HCT116 (cell line): ENCODE measurements around the gene UTP18.

Experiments used
- CBX3 ChIP-seq: IDR thresholded peaks from 2 replicates; pipeline ENCODE4 v1.6.1; 2012; ENCODE audit warnings: low read depth
- CEBPB ChIP-seq: IDR thresholded peaks from 2 replicates; pipeline ENCODE4 v1.6.1; 2012; ENCODE audit warnings: low read depth
- EZH2 ChIP-seq: fragments of 200-600 bp; sonication (generic); IDR thresholded peaks from 2 replicates; pipeline ENCODE4 v1.6.1; 2017; ENCODE audit warnings: antibody characterized with exemption, mixed run types
- FOSL1 ChIP-seq: IDR thresholded peaks from 2 replicates; pipeline ENCODE4 v1.6.1; 2012; ENCODE audit warnings: low read depth
- POLR2A ChIP-seq: IDR thresholded peaks from 2 replicates; pipeline ENCODE4 v1.7.0; 2011; ENCODE audit warnings: borderline replicate concordance; ENCODE audit not compliant: insufficient read depth, insufficient read length; ENCODE audit errors: extremely low read depth
- SIN3A ChIP-seq: IDR thresholded peaks from 2 replicates; pipeline ENCODE4 v1.6.1; 2012; ENCODE audit warnings: low read depth
- SRF ChIP-seq: IDR thresholded peaks from 2 replicates; pipeline ENCODE4 v1.6.1; 2012; ENCODE audit warnings: low read depth
- TF ChIP-seq, protein P1 (sequence below), 3 experiments: fragments of 200-600 bp in 1 of 3; sonication (generic) in 1 of 3; IDR thresholded peaks in 2 of 3; conservative IDR thresholded peaks in 1 of 3; 2 replicates each; pipeline ENCODE4 v1.5.1; 2012 to 2017; ENCODE audit warnings: low read depth in 2 of 3, low read length in 2 of 3, antibody characterized with exemption in 1 of 3, borderline replicate concordance in 1 of 3, control low read depth in 1 of 3, mild to moderate bottlenecking in 1 of 3, mixed read lengths in 1 of 3, mixed run types in 1 of 3, moderate library complexity in 1 of 3; ENCODE audit not compliant: insufficient read depth in 1 of 3
- TF ChIP-seq, protein P2 (sequence below): IDR thresholded peaks from 2 replicates; pipeline ENCODE4 v1.6.1; 2012; ENCODE audit warnings: low read depth
- TF ChIP-seq, protein P3 (sequence below): IDR thresholded peaks from 2 replicates; pipeline ENCODE4 v1.6.1; 2012
- TF ChIP-seq, protein P4 (sequence below): IDR thresholded peaks from 2 replicates; pipeline ENCODE4 v1.6.1; 2011; ENCODE audit warnings: mild to moderate bottlenecking, low read length, moderate library complexity; ENCODE audit not compliant: insufficient replicate concordance; ENCODE audit errors: extremely low read depth

DNA sequence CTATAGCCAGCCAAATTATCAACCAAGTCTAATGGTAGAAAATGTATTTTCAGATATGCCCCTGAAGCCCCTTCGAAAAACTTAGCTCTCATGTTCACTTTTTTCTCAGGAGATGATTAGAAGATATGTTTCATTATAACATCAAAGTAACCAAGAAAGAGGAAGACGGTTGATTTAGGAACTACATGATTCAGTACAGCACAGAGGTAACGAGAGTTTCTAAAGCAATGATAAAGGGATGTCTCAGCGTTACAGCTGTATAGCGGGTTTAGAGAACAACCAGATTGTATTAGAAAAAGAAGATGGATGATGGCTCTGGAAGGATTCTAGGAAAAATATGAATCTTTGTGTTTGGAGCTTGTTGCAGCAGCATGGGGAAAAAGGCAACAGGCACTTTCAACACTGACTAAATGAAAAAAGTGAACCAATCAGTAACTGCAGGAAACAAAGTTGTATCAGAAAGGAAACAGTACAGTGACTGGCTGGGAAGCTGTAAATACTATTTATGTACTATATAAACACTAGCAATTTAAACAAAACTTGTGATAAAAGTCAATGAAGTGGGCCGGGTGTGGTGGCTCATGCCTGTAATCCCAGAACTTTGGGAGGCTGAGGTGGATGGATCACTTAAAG is 22.0 kb upstream of the UTP18 start:
- TF ChIP-seq POLR2A (no peak), EZH2 (no peak), SRF (no peak), FOSL1 (no peak), SIN3A (no peak), CBX3 (no peak), CEBPB (no peak)
- TF ChIP-seq, protein P1, sequence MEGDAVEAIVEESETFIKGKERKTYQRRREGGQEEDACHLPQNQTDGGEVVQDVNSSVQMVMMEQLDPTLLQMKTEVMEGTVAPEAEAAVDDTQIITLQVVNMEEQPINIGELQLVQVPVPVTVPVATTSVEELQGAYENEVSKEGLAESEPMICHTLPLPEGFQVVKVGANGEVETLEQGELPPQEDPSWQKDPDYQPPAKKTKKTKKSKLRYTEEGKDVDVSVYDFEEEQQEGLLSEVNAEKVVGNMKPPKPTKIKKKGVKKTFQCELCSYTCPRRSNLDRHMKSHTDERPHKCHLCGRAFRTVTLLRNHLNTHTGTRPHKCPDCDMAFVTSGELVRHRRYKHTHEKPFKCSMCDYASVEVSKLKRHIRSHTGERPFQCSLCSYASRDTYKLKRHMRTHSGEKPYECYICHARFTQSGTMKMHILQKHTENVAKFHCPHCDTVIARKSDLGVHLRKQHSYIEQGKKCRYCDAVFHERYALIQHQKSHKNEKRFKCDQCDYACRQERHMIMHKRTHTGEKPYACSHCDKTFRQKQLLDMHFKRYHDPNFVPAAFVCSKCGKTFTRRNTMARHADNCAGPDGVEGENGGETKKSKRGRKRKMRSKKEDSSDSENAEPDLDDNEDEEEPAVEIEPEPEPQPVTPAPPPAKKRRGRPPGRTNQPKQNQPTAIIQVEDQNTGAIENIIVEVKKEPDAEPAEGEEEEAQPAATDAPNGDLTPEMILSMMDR (IDR thresholded peaks at IDR 0.05 in 2 of 3, conservative IDR thresholded peaks at IDR 0.05 in 1 of 3; ENCODE audit: borderline replicate concordance in 1 of 3, insufficient read depth in 1 of 3, low read depth in 2 of 3, low read length in 2 of 3) = no peak
- TF ChIP-seq, protein P2, sequence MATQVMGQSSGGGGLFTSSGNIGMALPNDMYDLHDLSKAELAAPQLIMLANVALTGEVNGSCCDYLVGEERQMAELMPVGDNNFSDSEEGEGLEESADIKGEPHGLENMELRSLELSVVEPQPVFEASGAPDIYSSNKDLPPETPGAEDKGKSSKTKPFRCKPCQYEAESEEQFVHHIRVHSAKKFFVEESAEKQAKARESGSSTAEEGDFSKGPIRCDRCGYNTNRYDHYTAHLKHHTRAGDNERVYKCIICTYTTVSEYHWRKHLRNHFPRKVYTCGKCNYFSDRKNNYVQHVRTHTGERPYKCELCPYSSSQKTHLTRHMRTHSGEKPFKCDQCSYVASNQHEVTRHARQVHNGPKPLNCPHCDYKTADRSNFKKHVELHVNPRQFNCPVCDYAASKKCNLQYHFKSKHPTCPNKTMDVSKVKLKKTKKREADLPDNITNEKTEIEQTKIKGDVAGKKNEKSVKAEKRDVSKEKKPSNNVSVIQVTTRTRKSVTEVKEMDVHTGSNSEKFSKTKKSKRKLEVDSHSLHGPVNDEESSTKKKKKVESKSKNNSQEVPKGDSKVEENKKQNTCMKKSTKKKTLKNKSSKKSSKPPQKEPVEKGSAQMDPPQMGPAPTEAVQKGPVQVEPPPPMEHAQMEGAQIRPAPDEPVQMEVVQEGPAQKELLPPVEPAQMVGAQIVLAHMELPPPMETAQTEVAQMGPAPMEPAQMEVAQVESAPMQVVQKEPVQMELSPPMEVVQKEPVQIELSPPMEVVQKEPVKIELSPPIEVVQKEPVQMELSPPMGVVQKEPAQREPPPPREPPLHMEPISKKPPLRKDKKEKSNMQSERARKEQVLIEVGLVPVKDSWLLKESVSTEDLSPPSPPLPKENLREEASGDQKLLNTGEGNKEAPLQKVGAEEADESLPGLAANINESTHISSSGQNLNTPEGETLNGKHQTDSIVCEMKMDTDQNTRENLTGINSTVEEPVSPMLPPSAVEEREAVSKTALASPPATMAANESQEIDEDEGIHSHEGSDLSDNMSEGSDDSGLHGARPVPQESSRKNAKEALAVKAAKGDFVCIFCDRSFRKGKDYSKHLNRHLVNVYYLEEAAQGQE = no peak
- TF ChIP-seq, protein P3, sequence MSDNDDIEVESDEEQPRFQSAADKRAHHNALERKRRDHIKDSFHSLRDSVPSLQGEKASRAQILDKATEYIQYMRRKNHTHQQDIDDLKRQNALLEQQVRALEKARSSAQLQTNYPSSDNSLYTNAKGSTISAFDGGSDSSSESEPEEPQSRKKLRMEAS = no peak
- TF ChIP-seq, protein P4, sequence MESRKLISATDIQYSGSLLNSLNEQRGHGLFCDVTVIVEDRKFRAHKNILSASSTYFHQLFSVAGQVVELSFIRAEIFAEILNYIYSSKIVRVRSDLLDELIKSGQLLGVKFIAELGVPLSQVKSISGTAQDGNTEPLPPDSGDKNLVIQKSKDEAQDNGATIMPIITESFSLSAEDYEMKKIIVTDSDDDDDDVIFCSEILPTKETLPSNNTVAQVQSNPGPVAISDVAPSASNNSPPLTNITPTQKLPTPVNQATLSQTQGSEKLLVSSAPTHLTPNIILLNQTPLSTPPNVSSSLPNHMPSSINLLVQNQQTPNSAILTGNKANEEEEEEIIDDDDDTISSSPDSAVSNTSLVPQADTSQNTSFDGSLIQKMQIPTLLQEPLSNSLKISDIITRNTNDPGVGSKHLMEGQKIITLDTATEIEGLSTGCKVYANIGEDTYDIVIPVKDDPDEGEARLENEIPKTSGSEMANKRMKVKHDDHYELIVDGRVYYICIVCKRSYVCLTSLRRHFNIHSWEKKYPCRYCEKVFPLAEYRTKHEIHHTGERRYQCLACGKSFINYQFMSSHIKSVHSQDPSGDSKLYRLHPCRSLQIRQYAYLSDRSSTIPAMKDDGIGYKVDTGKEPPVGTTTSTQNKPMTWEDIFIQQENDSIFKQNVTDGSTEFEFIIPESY = no peak
